Inflammatory macrophage (primary cell): ENCODE results near the gene BRCA1.

ENCODE experiments used
- DNase-seq, 2 donors: peaks; one replicate each; pipeline ENCODE4 v3.0.0-alpha.2; 2020 to 2022

Gene BRCA1

GRCh38 chr17:43024407-43025289 lies 100.5 kb downstream of the BRCA1 start, which contains the start of gene RND2:
Gene RND2, plus strand, starts transcription at chr17:43025231. Its CDS starts 117 bp downstream, at chr17:43025348.
- peak; percentile 89 for DNase-seq

DNA sequence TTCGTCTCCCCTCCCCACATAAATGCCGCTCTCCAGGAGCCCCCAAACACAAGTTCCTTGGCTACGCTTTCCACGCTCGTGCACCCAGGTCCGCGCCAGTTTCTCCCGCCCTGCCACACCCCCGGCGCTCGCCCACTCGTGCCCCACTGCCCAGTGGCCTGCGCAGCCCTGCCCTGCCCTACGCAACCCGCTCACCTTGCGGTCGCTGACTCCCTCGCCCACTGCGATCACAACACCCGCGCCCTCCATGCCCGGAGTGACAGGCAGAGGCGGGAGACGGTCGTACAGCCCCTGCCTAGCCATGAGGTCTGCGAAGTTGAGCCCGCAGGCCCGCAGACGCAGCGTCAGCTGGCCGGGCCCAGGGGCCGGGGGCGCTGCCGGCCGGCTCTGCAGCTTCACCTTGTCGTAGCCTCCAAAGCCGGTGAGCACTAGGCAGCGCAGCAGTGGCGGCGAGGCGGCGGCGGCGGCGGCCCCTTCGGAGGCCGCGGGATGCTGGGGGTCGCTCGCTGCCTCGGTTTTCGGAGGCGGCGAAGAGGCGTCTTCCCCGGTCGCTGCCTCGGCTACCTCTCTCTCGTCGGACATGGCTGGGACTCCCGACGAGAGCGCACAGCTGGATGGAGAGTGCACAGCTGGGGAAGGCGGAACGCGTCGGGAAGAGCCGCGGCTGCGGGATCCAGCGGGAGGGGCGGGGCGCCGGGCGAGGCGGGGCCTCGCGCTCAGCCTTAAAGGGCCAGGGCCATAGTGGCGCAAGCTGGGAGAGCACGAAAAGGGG lies 103.2 kb downstream of the BRCA1 start, which contains the start of gene VAT1:
Gene VAT1 (minus strand): TSS at position 645 of the 772 bp plus-strand sequence. CDS start 63 bp downstream, at position 582.
- peak; percentile 78 to 86 for DNase-seq

- peak; percentile 86 to 92 for DNase-seq
These were observed 104.1 kb downstream of the BRCA1 start for GRCh38 chr17:43020789-43021740.

GRCh38 chr17:43020030-43020621 lies 105.0 kb downstream of the BRCA1 start:
- DNase-seq, result peak in 1 of 2 donors; percentile 31

- DNase-seq, result no peak
These were observed 105.7 kb downstream of the BRCA1 start for GRCh38 chr17:43019418-43019817.

GRCh38 chr17:43018932-43019331 lies 106.2 kb downstream of the BRCA1 start:
- peak in 1 of 2 donors; percentile 54 for DNase-seq

GRCh38 chr17:43018008-43018853 lies 106.9 kb downstream of the BRCA1 start:
- peak; percentile 55 to 58 for DNase-seq

GRCh38 chr17:43016216-43016615 lies 108.9 kb downstream of the BRCA1 start:
- no peak for DNase-seq

GRCh38 chr17:43015579-43015978 lies 109.6 kb downstream of the BRCA1 start:
- no peak for DNase-seq

DNA sequence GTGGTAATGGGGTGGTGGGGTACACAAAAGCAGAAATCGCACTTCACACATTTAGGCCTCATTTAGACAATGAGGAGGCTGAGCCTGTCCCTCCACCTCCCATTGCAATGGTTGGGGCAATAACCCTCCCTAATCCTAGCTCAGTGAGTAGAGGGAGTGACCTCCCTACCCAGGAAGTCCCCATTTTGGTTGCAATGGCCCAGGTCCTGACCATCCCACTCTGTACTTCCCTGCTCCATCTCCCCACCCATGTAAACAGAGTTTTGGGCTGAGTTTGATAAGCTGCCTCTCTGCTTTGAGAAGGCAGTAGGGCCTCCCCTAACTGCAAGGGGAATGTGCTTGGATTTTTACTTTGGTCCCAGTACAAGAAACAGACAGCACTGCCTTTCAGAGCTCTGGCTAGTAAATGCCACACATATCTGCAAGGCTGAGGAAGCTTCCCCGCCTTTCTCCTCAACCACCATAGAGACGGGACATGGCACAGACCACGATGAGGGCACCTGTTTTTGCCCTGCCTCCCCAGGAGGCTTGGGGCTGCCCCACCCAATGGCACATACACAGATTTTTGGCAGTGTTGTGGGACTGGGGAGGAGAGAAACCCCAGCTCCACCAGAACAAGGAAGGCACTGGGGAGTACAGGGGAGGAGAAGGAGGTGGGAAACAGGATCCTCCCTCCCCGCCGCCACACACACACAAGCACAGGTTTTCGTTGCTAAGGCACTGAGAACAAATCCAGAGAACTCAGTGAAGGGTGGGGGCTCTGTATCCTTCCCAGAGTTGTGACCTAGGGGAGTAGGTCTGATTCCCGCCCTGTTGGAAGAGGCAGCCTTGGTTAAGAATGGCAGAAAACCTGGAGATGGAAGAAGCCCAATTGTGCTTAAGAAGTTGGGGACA lies 110.3 kb downstream of the BRCA1 start:
- DNase-seq, result no peak

DNA sequence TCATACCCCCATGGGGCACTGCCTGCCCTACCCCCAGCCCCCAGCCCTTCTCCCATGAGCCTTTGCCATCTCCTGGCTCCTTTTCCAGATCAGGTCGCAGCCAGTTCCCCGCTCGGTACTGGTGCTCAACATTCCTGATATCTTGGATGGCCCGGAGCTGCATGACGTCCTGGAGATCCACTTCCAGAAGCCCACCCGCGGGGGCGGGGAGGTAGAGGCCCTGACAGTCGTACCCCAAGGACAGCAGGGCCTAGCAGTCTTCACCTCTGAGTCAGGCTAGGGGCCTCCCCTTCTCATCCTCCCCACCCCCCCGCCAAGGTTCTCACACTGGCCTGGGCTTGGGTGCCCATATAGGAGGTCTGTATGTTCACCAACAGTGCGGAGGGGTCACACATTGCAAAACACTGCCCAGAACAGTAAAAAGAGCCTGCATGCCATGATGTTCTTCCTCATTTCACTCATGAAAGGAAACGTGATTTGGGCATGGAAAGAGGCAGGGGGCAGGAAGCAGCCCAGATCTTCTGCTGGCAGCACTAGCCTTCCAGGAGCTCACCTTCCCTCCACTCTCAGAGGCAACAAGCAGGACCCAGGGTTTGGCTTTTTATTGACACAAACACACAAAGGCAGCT lies 111.0 kb downstream of the BRCA1 start:
- DNase-seq, result peak in 1 of 2 donors; percentile 31

DNA sequence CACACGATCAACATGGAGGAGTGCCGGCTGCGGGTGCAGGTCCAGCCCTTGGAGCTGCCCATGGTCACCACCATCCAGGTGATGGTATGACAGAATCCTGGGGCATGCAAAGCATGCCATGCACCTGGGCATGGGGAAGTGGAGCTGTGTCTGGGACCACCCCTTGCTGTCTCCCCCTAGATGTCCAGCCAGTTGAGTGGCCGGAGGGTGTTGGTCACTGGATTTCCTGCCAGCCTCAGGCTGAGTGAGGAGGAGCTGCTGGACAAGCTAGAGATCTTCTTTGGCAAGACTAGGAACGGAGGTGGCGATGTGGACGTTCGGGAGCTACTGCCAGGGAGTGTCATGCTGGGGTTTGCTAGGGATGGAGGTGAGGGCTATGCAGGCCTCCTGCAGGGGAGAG lies 111.9 kb downstream of the BRCA1 start:
- DNase-seq, result no peak

GRCh38 chr17:43011728-43012472 lies 113.3 kb downstream of the BRCA1 start:
- no peak for DNase-seq

DNA sequence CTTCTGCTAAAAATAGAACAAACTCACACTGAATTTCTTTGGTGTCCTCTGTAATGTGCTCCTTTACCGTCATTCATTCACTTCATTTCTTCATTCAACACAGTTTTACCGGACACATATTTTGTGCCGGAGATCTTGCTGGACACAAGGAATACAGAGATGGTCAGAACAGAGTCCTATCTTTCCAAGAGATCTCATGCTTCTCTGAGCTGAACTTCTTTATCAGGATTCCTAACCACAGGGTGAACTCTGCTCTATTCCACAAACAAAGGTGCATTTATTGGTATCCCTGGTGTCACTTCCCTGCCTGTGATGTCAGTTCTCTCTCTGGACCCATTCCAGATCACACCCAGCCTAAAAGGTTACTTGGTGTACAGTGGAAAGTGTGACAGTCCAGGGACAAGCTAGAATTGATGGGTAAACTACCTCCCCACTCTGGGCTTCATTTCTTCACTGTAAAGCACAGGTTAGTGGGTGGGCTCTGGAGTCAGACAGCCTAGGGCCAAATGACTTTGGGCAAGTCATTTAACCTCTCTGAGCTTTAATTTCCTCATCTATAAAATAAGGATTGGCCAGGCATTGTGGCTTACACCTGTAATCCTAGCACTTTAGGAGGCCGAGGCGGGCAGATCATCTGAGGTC lies 114.4 kb downstream of the BRCA1 start:
- no peak for DNase-seq

DNA sequence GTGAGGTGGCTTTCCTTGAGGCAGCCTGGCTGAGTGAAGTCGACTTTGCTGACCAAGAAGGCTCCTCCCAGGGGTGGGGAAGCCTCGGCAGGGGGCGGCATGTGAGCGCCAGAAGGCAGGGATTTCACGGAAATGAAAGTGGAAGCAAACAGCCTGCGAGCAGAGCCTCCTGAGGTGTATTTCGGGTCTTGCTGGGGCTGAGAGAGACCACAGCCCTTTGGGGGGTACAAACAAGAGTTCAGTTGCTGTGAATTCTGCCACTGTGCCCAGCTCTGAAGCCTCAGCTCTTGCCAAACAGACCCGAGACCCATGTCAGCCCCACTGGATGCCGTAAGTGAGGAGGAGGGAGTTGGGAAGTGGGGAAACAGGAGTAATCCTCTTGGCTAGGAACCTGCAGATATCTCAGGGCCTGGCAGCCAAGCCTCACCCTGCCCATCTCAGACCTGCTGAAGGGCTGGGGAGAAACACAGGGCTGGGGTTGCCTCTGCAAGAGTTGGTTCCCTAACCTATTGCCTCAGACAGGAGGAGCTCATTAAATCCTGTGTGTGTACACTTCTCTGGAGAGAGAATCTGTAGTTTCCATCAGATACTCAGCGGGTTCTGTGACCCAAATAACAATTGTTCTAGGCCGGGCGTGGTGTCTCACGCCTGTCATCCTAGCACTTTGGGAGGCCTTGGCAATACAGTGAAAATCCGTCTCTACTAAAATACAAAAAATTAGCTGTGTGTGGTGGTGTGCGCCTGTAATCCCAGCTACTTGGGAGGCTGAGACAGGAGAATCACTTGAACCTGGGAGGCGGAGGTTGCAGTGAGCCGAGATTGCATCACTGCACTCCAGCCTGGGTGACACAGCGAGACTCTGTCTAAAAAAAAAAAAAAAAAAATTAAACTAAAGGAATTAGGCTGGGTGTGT lies 118.3 kb downstream of the BRCA1 start, which contains the start of gene IFI35:
Gene IFI35 (plus strand): TSS at position 146 of the 913 bp plus-strand sequence. CDS start 164 bp downstream, at position 310.
- peak; percentile 77 to 84 for DNase-seq

DNA sequence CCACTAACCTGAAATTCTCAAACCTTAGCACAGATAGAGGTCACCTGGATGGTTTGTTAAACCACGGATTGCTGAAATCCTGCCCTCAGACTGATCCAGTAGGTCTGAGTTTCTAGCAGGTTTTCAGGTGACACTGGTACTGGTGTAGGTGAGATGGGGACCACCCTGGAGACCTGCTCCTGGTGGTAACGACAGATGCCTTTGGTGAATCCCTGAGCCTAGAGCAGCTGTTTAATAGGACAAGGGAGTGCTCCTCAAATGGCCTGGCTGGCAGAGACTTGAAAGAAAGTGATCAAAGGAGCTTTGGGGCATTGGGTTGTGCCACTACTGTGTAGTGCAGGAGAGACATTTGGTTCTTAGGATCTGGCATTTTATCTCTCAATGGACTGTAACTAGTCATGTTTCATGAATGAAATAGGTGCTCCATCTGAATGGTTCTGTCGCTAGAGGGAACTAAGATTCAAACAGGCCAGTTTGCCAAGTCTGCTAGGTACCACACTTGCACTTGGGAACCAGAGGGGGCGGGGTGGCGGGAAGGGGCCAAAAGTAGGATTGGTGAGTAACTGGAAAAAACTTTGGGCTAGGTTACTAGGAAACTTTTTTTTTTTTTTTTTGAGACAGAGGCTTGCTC lies 121.5 kb downstream of the BRCA1 start:
- DNase-seq, result no peak
